Measurements from ENCODE around the gene PTDSS2.

The PTDSS2 gene

DNA sequence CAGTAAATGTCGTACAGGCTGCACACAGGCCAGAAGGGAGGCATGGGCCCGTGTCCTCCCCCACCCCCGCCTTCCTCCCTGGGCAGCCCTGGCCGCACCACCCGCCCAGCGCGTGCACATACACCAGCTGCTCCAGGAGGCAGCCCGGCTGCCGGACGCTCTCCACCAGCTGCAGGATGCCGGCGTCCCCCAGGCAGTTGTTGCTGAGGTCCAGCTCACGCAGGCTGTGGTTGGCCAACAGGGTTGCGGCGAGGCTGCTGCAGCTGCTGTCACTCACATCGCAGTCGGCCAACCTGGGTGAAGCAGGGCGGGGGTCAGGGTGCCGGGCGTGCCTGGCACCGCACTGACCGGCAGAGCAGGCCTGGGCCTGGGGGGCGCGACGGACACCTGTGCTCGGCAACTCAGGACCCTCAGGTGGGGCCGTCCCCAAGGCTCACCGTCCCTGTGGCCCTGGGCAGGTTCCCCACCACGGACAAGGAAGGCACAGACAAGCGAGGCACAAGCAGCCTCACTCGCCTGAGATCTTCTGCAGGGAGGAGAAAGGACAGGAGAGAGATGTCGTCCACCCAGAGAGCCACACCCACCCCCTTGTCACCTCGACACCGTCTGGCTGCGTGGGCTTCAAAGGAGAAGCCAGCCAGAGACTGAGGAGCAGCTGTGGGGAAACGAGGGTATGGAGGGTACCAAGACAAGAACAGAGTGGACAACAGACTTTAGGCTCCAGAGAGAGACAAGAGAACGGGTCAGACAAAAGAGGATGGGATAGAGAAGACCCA lies 44.9 kb downstream of the PTDSS2 start:
- DNase-seq, result no peak

DNA sequence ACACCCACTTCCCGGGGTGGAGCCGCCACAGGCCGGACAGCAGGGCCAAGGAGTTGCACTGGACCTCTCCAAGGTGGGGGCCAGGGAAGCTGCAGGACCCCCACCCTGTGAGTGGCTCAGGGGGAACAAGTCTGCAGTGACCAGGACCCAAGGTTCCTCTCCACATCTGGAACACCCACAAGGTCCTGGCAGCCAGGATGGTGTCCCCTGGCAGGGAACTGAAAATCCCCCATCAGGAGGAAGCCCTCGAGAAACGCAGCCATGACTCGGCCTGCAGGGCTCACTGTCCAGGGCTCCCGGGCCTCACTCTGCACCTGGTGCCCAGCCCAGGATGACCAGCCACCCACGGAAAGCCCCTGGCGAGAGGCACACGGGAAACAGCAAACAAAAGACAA lies 45.5 kb downstream of the PTDSS2 start:
- no peak for DNase-seq

DNA sequence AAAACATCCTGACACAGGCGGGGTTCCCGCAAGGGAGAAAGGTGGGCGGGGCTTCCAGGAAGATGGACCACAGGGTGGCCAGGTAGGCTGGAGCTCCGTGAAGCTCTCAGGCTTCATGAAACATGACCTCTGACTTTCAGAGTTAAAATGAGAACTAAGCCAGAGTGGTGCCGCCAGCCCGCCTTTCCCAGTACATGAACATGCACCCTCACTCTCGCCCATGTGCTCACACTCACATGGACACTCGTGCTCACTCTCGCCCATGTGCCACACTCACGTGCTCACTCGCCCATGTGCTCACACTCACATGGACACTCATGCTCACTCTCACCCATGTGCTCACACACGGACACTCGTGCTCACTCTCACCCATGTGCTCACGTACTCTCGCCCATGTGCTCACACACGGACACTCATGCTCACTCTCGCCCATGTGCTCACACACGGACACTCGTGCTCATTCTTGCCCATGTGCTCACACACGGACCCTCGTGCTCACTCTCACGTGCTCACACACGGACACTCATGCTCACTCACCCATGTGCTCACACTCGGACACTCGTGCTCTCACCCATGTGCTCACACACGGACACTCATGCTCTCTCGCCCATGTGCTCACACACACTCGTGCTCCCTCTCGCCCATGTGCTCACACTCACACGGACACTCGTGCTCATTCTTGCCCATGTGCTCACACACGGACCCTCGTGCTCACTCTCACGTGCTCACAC lies 46.9 kb downstream of the PTDSS2 start:
- no peak for DNase-seq

DNA sequence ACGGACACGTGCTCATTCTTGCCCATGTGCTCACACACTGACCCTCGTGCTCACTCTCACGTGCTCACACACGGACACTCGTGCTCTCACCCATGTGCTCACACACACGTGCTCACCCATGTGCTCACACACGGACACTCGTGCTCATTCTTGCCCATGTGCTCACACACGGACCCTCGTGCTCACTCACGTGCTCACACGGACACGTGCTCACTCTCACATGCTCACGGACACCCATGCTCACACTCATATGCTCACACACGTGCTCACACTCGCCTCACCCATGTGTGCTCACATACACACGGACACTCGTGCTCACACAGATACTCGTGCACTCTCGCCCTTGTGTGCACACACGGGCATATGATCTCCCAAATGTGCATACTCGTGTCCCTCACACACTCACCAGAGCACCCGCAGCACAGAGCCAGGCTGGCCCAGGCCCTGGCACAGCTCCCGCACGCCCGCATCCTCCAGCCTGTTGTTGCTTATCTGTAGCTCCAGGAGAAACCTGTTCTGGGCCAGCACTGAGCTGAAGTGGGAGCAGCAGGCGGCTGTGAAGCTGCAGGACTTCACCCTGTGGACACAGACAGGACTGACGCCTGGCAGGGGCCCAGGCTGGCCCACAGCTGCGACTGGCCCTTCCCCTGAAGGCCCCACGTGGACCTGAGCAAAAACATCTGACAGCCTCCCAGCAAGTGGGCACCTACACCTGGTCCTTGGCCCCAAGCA lies 47.7 kb downstream of the PTDSS2 start:
- DNase-seq, result no peak

DNA sequence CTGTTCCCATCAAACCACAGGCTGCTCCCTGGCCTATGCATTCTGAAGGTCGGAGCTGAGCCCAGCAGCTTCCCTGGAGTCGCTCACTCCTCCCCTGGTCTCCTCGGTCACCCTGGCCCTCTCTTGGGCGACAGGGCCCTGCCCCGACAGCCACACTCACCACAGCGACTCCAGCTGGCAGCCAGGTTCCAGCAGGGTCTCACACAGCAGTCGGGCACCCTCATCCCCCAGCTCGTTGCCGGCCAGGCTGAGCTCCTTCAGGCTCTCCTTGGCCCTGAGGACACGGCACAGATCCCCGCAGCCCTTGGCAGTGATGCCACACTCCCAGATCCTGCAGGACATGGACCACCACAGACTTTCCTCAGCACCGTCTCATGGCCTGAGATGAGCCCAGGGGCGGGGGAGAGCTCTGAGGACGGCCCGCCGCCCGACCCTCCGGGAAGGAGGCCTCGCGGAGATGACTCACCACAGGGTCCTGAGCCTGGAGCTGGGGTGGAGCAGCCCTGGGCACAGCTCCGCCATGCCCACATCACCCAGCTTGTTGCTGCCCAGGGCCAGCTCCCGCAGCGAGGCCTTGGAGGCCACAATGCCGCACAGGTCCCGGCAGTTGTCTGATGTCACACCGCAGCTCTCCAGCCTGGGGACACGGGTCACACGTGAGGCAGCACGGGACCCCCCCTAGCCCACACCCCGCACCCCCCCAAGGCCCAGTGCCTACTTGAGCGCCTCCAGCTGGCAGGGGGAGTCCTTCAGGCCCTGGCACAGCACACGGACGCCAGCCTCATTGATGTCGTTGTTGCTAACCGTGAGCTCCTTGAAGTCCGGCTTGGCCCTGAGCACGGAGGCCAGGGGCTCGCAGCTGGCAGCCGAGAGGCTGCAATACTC lies 48.5 kb downstream of the PTDSS2 start:
- DNase-seq, result no peak

DNA sequence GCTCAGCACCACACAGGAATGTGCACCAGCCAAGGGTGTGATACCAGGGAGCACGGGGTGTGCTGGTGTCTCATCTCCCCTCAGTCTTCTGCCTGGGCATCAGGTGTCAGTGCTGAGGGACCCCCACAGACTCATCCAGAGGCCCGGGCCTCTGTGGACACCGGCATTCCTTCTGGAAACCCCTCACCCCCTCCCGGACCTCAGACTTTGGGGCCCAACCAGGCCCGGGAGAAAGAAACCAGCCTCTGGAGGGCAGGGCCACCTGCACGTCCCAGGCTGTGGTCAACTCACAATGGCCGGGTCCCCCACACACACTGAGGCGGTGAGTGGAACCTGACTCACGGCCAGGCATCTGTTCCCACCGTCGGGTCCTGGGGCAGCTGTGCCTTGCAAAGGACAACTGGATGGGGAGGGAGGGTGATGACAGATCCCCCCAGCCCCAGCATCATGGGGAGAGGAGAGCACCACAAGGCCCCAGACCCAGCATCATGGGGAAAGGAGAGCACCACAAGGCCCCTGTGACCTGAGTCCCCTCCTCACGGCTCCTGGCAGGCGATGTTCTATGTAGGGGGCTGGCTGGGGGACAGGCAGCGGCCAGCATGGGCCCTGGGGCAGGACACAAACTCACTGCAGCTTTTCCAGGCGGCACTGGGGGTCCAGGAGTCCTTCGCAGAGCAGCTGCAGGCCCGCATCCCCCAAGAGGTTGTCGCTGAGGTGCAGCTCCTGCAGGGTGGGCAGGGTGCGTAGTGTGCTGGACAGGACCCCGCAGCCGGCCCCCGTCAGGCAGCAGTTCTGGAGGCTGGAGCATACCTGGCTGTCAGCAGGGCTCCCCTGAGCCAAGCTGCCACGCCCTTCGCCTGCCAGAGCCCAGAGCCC lies 49.4 kb downstream of the PTDSS2 start:
- DNase-seq, result no peak

DNA sequence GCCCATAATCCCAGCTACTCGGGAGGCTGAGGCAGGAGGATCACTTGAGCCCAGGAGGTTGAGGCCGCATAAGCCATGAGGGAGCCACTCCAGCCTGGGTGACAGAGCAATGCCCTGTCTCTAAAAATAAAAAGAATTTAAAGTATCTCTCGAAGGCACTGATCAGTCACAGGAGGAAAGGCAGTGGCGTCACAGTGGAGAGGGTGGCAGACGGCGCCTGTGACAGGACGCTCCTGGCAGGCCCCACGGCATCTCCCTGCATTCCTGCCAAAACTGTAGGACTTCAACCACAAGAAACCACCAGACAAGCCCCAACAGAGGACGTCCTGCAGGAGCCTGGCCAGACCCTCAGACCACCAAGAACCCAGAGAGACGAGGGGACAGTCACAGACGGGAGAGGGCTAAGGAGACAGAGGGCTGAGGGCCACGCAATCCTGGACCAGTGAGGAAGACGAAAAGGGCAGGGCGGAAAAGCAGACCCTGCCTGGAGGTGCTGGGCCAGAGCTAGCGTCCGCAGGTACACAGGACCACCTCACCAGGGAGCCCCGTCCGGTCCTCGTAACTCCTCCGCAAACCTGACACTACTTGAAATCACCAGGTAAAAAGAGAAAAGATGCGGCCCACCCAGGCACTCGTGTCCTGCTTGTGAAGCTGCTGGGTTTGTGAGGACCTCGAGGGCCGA lies 51.1 kb downstream of the PTDSS2 start:
- no peak for DNase-seq

DNA sequence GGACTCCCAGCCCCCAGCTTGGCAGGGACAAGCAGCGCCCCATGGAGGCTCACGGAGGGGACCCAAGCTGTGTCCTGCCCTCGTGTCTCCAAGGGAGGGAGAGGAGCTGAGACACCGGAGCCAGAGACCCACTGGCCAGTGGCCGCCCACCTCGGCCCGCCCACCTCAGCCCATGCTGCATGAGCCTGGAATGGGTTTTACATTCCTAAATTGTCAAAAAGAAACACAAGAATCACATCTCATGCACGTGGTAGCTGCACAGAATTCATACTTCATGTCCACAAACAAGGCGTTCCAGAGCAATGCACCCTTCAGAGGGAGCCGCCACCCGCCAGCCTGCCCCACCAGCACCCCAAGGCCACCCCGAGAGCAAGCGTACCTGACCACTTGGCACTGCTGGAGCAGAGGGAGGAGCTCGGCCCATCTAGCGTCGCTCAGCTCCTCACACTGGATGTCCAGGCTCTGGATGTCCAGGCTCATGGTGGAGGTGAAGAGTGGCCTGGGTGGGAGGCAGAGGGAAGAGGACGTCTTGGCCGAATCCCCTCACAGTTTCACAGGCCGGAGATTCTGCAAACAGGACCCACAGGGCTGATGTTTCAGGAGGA lies 51.7 kb downstream of the PTDSS2 start:
- no peak for DNase-seq

DNA sequence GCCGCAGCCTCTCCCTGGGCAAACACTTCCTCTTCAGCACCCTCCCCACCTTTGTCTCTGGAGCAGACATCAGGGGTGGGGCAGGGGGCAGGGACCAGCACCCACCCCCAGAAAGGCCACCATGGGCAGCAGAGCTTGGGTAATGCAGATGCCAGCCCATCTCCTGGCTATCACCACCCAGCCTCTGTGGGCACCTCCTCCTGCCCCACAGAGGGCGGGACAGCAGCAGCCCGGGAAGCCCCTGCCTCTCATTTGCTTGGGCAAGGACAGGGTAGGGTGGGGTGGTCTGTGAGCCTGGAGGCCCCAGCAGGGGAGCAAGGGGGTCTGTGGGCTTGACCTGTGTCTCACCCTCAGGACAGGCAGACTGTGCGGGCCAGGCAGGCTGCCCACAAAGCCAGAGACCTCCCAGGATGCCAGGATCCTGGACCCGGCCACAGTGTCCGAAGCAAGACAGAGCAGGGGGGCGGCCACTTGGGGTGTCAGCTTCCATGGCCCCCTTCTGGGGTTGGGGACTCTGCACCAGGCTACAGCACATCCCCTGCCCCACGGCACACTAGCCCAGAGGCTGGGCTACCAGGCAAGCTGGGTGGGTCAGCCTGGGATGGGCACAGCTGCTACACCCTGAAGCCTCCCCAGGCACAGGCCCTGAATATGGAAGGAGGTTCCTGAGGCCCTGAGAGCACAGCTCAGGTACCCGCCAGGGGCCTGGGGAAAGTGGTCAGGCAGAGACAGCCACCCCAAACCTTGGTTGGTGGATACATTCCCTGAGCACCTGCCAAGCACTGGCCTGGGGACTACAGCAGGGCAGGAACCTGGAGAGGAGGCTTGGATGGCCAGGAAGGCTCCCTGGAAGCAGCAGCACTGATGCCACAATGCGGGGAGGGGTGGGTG lies 52.5 kb downstream of the PTDSS2 start:
- DNase-seq, result no peak

DNA sequence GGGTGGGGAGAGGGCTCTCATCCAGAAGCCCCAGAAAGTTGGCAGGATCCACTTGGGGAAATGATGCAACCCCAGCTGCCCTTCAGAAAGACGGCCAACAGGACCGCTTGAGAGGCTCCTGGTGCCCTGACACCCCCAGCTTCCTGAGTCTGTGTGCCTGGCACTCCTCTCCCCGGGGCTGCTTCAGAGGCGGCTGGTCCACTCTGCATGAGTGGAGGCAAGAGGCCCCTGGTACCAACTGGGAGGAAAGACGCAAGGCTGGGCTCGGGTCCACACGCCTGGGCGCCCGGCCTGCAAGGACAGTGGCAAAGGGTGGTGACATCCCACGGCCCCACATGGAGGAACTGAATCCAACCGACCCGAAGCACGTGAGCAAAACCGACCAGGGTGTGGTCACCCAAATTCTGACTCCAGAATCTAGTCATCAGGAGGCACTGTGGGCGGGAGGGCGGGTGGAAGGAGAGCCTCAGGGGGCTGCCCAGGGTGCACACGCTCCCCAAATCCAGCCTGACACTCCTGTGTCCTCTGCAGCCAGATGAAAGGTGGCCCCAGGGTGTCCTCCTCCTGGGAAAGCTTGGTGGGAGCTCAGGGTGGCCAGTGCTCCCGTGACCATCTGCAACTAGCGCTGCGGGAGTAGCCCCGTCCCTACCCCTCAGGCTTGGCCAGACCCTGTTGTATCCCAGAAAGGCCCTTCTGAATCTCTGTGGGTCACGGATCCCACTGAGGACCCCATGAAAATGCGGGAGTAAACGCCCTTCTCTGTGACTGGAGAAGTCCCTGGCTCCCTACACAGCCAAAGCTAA lies 53.3 kb downstream of the PTDSS2 start:
- peak; percentile 32 for DNase-seq

DNA sequence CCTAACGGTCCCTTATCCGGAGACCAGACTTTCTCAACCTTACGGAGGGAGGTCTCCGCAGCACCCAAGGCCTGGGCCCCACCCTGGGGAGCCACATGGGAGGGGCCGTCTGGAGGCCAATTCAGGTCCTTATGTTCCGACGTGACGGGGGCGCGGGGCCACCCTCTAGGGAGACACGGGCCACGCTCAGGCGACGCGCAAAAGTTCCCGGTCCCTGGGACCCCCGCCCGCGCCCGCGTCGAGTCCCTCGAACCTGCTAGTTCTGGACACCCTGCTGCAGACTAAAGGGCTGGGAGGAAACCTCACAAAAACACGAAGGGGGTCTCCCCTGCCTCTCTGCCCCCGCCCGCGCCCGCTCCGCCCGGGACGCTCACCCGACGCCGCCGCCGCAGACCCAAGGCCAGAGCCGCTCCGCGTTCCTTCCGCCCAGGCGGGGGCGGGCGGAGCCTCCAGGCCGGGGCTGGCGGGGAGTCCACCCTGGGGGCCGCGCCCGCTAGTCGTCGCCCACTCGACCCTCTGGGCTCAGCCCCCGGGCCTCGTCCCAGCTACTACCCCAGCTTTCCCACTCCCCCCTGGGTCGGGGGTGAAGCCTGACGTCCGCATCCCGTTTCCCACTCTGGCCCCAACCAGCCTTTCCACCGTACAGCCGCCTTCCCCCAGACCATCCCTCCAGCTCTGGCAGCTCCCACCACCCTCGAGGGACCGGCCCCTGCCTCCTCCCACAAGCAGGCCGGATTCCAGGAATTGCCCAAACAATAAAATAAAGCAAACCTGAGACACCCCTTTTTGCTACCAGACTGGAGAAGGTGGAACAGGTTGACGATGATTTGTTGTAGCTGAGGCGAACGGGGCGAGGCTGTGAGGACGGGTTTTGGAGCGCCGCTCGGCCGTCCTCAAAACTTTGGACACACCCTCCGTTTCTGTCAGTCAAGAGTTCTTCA lies 54.2 kb downstream of the PTDSS2 start:
- no peak for DNase-seq

DNA sequence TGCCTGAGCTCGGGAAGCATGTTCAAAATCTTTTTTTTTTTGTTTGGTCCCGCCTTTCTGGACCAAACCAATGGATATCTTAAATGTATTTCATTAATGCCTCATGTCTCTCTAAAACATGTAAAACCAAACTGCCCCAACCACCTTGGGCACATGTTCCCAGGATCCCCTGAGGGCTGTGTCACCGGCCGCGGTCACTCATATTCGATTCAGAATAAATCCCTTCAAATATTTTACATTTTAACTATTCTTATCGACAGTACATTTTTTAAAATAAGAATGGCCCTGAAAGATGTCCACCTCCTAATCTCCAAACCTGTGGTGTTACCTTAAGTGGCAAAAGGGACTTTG lies 54.9 kb downstream of the PTDSS2 start:
- no peak for DNase-seq

DNA sequence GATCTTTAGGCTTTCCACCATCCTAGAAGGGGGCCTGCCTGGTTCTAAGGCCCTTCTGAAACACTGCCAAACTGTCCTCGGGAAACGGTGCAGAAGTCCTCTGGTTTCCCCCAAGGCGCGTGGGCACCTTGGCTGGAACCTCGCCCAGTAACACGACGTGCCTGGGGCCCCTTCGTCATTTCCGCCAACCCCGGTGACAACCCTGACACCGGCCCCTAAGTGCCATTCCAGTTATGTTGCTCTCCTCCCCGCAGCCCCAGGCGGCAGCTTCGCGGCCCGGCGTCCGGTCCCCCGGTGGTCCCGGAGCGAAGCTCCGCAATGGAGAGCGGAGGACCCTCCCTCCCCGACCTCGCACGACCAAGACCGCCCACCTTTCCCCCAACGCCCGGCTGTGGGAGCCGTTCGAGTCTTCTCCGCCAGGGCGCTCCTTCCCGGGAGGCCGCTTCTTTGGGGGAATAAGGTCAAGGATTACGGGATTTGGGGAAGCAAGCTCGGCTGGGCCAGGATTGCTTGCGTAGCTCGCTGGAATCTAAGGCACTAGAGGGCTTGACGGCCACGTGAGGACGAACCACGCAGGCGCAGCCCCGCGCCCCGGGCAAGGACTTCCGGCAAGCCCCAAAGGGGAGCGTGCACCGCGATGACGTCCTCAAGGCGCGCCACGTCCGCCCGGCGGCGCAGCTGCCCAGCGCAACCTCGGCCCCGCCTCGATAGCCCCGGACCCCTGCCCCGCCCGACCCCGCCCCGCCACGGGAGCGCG lies 56.3 kb downstream of the PTDSS2 start:
- DNase-seq, result peak; percentile 96

DNA sequence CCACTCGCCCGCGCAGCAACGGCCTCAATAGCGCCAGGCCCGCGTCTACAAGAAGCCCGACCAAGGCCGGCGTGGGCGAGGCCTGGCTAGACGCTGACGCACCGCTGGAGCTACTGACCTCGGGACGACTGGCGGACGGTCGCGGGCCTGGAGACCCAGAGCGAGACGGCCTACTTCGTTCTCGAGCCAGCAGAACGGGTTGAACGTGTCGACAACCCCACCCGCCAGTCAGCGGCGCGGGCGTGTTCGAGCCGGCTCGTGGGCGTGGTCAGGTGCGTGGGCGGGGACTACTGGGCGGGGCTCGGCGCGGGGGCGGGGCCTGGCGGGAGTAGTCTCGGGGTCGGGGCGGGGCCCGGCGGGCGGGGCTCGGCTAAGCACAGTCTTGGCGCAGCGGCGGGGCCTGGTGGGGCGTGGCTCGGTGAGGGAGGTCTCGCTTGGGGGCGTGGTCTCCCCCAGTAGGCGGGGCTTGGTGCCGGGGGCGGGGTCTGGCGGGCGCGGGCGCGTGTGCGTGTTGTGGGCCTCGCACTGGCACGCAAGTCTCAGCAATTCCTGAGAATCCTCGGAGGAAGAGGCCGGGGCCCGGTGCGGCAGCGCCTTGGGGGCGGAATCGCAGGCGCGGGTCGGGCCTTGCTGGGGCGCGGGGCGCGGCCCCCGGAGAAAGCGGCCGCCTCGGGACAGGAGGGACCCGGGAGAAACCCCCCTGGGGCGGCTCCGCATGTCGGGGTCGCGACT lies 57.1 kb downstream of the PTDSS2 start, which contains the start of gene RNH1:
TSS of gene RNH1 (minus strand) at position 248 of the 732 bp plus-strand sequence. CDS start 5,080 bp downstream, outside the sequence.
- peak; percentile 98 for DNase-seq

DNA sequence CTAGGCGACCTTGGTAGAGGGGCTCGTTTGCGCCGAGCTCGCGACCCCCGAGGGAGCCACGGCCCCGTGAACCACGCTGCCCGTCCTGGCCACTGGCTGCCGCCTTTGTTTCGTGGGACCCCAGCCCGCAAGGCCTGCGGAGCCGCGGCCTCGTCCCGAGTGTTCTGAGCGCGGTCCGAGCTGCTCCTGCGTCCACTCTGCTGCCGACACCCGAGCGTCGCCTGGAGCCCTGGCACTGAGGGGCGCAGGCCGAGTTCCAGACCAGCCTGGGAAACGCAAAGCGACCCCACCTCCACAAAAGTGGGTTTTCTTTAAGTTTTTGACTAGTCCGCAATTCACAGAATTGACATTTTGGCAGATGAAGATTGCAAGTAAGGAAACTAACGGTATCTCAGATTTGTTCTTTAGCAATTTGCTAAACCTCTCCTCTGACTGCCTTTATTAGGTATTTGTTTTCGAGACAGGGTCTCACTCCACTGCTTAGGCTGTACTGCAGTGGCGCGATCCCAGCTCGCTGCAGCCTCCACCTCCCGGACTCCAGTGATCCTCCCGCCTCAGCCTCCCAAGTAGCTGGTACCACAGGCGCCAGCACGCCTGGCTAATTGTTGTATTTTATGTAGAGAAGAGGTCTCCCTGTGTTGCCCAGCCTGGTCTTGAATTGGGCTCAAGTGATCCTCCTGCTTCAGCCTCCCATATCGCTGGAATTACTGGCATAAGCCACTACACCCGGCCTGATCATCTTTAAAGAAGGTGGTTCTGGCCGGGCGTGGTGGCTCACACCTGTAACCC lies 57.8 kb downstream of the PTDSS2 start:
- no peak for DNase-seq
